ENCODE data around the gene FDCSP.

GRCh38 chr4:70280567-70280966, 54.6 kb downstream of the FDCSP start:
- no peak for TF ChIP-seq CTCF (IDR thresholded peaks at IDR 0.05; ENCODE audit: low read length)
- no peak for TF ChIP-seq EZH2phosphoT487 (IDR thresholded peaks at IDR 0.05; ENCODE audit: low read length)
